HG02943 (cell line): ENCODE measurements around the gene FRMD3.
"Not testable (repeated sequence)": the region's sequence is repeated elsewhere in the genome, so short reads cannot be mapped to it uniquely, and the experiment has no call there.

Experiments
- ATAC-seq: cut with Tn5 transposase; IDR thresholded peaks from one replicate; pipeline ENCODE4 v1.9.1; 2021; ENCODE audit warnings: mild to moderate bottlenecking, low read depth, moderate library complexity; ENCODE audit not compliant: unreplicated experiment

FRMD3 gene

GRCh38 chr9:83403527-83404238 lies 134.5 kb downstream of the FRMD3 start:
- no peak for ATAC-seq

GRCh38 chr9:83401328-83401900 lies 136.8 kb downstream of the FRMD3 start:
- no peak for ATAC-seq

GRCh38 chr9:83396813-83397212 lies 141.4 kb downstream of the FRMD3 start:
- no peak for ATAC-seq

- no peak for ATAC-seq
Observed at GRCh38 chr9:83396342-83396741, 141.9 kb downstream of the FRMD3 start.

- no peak for ATAC-seq
Observed at GRCh38 chr9:83392228-83392627, 146.0 kb downstream of the FRMD3 start.

GRCh38 chr9:83388346-83388745 lies 149.9 kb downstream of the FRMD3 start:
- no peak for ATAC-seq

GRCh38 chr9:83387401-83388185 lies 150.6 kb downstream of the FRMD3 start:
- no peak for ATAC-seq

GRCh38 chr9:83385317-83385716 lies 152.9 kb downstream of the FRMD3 start:
- no peak for ATAC-seq

GRCh38 chr9:83384214-83384613 lies 154.0 kb downstream of the FRMD3 start:
- no peak for ATAC-seq

GRCh38 chr9:83383034-83383433 lies 155.2 kb downstream of the FRMD3 start:
- no peak for ATAC-seq

GRCh38 chr9:83382421-83382820 lies 155.8 kb downstream of the FRMD3 start:
- ATAC-seq, result no peak

- ATAC-seq, result no peak
Observed at GRCh38 chr9:83379045-83379444, 159.2 kb downstream of the FRMD3 start.

GRCh38 chr9:83372957-83373356 lies 165.2 kb downstream of the FRMD3 start:
- no peak for ATAC-seq

GRCh38 chr9:83367326-83367725 lies 170.9 kb downstream of the FRMD3 start:
- ATAC-seq, result no peak

- no peak for ATAC-seq
Observed at GRCh38 chr9:83362341-83362995, 175.7 kb downstream of the FRMD3 start.

- no peak for ATAC-seq
Observed at GRCh38 chr9:83359039-83359438, 179.2 kb downstream of the FRMD3 start.

GRCh38 chr9:83358493-83358892 lies 179.7 kb downstream of the FRMD3 start:
- ATAC-seq, result not testable (repeated sequence)

- ATAC-seq, result no peak
Observed at GRCh38 chr9:83355729-83356151, 182.5 kb downstream of the FRMD3 start.

GRCh38 chr9:83355024-83355444 lies 183.2 kb downstream of the FRMD3 start:
- no peak for ATAC-seq

GRCh38 chr9:83349031-83349430 lies 189.2 kb downstream of the FRMD3 start:
- no peak for ATAC-seq
